ENCODE data around the gene SIGLEC7. TPM values are rescaled to one million over a fixed set of nuclear protein-coding genes. Genes with fewer than 3 reads are reported as not detected.
A peak's percentile ranks its signal among the peaks of the same experiment; 100 is the strongest.

The SIGLEC7 gene
- total RNA-seq, 1 experiment from 2014 or later = not detected

- DNase-seq (ENCODE audit: low read depth) = no peak
These were observed 26.6 kb downstream of the SIGLEC7 start for GRCh38 chr19:51168564-51169282.

DNA sequence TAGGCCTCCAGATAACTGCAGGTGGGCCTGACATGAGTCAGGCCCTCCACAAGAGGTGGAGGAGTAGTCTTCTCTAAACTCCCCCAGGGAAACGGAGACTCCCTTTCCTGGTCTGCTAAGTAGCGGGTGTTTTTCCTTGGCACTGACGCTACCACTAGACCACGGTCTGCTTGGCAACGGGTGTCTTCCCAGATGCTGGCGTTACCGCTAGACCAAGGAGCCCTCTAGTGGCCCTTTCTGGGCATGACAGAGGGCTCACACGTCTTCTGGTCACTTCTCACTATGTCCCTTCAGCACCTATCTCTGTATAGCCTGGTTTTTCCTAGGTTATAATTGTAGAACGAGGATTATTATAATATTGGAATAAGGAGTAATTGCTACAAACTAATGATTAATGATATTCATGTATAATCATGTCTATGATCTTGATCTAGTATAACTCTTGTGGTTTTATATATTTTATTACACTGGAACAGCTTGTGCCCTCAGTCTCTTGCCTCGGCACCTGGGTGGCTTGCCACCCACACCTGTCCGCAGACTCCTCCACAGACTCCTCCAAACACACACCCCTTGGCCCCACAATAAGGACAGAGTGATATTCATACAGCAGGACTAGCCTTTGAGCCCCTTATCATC is 27.3 kb downstream of the SIGLEC7 start:
- DNase-seq (ENCODE audit: low read depth) = peak; percentile 78

GRCh38 chr19:51172223-51172622 is 30.1 kb downstream of the SIGLEC7 start:
- no peak for DNase-seq (ENCODE audit: low read depth)

GRCh38 chr19:51173681-51174080 is 31.6 kb downstream of the SIGLEC7 start:
- DNase-seq (ENCODE audit: low read depth) = no peak

- no peak for DNase-seq (ENCODE audit: low read depth)
These were observed 37.2 kb downstream of the SIGLEC7 start for GRCh38 chr19:51179256-51179655.

GRCh38 chr19:51181377-51181912 is 39.3 kb downstream of the SIGLEC7 start:
- DNase-seq (ENCODE audit: low read depth) = no peak

GRCh38 chr19:51181913-51182419 is 39.9 kb downstream of the SIGLEC7 start:
- DNase-seq (ENCODE audit: low read depth) = peak; percentile 81

DNA sequence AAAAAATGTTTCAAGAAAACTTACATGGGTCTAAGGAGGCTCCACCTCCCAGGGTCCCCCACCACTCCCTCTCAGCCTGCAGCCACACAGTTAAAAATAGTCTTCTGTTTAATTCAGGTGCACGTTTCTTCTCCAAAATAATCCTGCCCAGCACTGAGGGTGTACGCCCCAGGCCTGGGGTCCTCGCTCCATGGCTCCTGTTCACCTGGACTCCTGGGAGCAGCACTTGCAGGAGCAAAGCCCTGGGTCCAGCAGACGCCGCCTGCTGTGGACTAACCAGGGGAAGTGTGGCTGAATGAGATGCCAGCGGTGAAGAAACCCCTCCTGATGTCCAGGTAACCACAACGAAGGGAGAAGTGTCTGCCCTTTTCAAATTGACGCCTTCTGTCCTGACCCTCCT is 41.5 kb downstream of the SIGLEC7 start:
- no peak for DNase-seq (ENCODE audit: low read depth)

- no peak for DNase-seq (ENCODE audit: low read depth)
These were observed 43.2 kb downstream of the SIGLEC7 start for GRCh38 chr19:51185069-51185867.

- no peak for DNase-seq (ENCODE audit: low read depth)
These were observed 43.7 kb downstream of the SIGLEC7 start for GRCh38 chr19:51185868-51186215.

DNA sequence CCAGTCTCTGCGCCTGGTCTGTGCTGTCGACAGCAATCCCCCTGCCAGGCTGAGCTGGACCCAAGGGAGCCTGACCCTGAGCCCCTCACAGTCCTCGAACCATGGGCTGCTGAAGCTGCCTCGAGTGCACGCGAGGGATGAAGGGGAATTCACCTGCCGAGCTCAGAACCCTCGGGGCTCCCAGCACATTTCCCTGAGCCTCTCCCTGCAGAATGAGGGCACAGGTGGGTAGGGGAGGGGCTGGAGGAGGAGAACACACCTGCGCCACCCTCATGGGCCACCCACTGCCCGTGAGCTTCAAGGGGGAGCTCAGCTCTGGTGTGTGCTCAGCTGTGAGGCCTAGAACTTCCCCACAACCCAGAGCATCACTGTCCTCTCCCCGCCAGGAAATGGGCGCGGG is 44.2 kb downstream of the SIGLEC7 start:
- no peak for DNase-seq (ENCODE audit: low read depth)

- DNase-seq (ENCODE audit: low read depth) = no peak
These were observed 45.5 kb downstream of the SIGLEC7 start for GRCh38 chr19:51187395-51188226.

DNA sequence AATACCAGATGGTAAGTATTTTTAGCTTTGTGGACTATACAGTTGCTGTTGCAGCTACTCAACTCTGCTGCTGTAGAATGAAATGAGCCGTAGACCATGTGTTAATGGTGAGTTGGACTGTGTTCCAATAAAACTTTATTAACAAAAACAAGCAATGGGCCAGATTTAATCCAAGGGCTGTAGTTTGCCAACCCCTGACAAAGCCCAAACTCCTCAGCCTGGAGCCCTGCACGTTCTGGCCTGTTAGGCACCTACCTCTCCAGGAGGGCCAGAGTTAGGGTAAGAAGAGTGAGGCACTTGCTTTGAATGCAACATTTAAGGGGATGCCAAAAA is 46.1 kb downstream of the SIGLEC7 start:
- no peak for DNase-seq (ENCODE audit: low read depth)

DNA sequence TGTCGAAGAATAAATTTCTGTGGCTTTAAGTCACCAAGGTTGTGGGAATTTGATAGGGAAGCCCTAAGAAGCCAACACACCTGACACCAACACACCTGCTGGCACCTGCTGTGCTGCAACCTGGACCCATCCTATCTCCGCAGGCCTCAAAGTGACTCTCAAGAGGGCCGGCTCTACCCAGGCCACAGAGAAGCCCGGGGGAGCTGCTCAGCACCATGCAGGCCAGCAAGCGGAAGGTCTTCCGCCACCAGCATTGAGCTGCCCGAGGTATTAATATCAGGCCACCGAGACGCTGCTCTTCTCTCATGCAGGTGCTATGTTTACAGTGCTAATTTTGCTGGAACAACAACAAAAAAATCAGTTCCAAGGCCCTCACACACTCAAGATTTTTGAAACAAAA is 50.6 kb downstream of the SIGLEC7 start:
- no peak for DNase-seq (ENCODE audit: low read depth)

GRCh38 chr19:51194527-51195315 is 52.6 kb downstream of the SIGLEC7 start:
- DNase-seq (ENCODE audit: low read depth) = peak; percentile 60

DNA sequence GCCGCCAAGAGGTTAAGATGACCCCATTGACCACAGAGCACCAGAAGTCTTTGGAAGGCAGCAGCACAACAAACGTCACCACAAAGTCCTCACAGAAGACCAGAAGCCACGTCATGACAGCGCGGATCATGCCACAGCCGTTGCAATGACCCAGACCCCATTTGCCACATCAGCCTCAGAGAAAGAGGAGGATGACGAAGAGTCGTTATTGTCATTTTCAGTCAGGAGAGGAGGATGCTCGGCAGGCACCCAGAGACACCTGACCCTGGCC is 53.1 kb downstream of the SIGLEC7 start:
- DNase-seq (ENCODE audit: low read depth) = no peak

DNA sequence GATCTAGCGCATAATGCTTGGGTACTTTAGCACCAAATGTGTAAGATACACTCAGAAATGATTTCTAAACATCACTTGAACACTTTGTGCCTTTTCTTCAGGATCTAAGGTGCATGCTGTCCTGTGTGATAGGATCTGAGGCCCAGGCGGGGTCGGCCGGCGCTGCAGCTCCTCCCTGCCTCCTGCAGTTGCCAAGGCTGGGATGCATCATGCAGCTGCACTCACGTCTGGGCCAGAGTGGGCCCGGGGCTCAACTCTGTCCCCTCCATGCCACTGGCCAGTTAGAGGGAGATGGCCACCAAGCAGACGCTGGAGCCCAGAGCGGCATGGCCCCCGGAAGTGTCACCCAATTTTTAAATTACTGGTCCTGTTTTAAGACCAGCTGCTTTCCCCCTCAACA is 53.5 kb downstream of the SIGLEC7 start:
- DNase-seq (ENCODE audit: low read depth) = no peak

DNA sequence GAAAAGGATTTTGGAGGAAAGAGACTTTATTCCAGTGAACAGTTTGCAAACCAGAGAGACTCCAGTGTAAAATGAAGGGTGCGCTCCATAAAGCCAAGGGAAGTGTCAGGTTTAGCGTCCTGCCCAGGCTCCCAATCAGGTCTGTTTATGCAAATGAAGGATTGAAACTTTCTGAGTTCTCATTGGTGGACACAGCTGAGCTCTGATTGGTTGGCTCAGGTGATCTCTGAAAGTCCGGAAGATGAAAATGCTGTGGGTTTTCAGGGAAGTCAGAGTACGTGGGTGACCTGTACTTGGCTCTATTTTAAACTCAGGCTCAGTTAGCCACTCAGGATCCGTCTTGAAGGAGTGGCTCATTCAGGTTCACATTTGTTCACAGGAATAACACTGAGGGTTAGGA is 54.1 kb downstream of the SIGLEC7 start:
- DNase-seq (ENCODE audit: low read depth) = no peak

DNA sequence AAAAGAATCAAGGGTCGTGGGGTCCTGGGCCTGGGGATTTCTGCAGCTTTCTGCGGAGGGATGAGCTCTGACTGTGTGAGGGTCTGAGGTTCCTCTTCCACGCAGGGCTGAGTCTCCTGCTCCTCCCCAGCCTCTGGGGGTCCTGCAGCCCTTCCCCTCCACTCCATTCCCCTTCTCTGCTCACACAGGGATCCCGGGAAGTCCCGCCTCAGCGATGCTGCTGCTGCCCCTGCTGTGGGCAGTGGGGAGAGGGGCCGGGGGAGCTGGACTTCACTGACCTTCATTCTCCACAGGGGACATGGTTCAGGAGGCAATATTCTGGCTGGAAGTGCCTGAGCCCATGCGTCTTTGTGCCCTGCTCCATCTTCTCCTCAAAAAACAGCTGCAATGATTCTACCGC is 56.5 kb downstream of the SIGLEC7 start:
- DNase-seq (ENCODE audit: low read depth) = no peak

- DNase-seq (ENCODE audit: low read depth) = no peak
These were observed 58.1 kb downstream of the SIGLEC7 start for GRCh38 chr19:51200071-51200666.

DNA sequence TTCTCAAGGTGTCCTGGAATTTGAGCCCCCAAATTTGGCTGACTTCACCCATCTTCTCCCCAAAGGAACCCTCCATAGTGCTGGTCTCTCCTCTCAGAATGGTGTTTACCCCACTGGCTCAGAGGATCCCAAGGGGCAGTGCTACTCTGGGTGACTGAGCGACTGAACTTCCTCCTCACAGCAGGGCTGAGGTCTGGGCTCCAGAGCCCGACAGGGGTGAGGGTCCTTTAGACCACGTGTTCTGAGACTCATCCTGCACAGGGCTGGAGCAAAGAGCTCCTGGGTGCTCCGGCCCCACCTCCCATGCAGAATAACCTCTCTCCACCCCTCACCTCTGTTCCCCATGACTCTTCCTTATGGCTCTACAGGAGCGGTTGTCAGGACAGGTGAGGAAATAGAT is 59.6 kb downstream of the SIGLEC7 start:
- DNase-seq (ENCODE audit: low read depth) = no peak

All from Daoy (cell line).